ENCODE results near the gene TRAF3IP3. TPM values are rescaled to one million over a fixed set of nuclear protein-coding genes. Genes with fewer than 3 reads are reported as not detected.

TRAF3IP3 gene
- total RNA-seq, 4 donors from 2014 or later, result 1.6 to 3.1 (median 2.0) TPM; not detected in 1

DNA sequence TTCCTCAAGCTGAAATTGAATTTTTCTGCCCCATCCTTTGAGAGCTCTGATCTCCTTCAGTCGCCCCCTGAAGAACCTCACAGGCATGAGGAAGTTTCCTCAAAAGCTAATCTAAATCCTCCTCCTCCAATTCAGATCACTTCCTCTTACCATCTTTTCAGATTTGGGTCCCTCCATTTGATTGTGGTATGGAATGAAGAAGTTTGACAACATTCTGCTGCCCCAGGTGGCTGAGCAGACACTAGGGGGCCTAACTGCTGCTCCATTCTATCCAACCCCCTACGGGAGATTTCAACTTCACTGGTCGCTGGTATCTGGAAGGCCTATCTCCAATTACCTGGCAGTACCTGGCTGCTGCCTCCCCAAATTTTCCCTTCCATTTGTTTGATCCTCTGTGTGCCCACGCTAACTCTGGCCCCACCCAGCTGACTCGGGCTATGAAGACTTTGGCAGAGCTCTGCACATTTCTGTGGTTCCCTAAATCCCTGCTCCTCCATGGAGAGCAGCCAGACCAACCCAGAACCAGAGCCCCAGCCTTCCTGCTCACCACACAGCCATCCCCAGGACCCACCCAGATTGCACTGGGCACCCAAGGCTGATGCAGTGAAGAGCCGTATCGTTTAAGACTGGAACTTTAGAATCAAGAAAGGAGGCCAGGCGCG lies 42.3 kb downstream of the TRAF3IP3 start:
- no peak for DNase-seq (ENCODE audit: low spot score in 2 of 2)
- H3K36me3 ChIP-seq, result peaks cover 16% of the 10 kb centered on the region

DNA sequence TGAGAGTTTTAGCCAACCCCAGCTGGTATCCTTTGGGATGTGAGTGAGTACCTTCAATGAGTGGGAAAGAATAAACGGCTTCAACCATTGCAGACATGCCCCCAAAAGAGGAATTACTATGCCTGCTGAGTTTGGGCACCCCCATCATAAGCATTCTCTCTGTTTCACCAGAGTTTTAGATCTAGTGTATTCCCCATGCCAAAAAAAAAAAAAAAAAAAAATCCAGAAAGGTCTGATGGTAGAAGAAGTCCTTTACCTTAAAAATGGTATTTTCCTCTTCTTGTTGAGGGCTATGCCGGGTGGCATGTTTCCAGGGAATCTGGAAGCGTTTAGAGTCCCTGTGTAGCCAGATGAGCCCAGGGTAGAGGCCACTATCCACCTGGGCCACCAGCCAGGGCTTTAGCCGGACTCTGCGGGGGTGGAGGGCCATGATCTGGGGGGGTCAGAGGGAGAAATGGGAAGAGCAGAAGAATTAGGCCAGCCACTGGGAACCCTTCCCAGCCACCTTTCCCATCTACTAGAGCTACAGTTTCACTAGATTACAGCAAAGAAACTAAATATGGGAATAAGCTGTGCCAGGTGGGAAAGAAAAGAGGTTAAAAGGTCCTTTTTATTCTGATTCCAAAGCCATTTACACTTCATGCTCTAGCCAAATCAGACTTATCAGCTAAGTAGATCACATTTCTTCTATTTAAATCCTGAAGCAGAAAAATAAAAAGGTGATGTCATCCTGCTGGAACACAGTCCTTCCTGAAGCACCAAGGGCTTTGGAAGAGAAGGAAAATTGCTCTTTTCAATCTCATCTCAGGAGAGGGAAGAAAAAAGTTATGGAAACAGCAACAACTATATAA lies 45.4 kb downstream of the TRAF3IP3 start:
- peaks cover 59% of the 10 kb centered on the region for H3K4me1 ChIP-seq
- WGBS, result 31% methylated on average over 5 of the region's 5 CpGs
- H3K36me3 ChIP-seq, result no peaks in the 10 kb centered on the region
- no peak for DNase-seq (ENCODE audit: low spot score in 2 of 2)
- H3K27ac ChIP-seq, result no peak overlapping the region
- peak overlapping the region; percentile 64 for H3K4me3 ChIP-seq
- H3K9me3 ChIP-seq, result no peaks in the 10 kb centered on the region
- no peaks in the 10 kb centered on the region for H3K27me3 ChIP-seq
- TF ChIP-seq POLR2AphosphoS5 (IDR thresholded peaks at IDR 0.05), result no peak
- no peak for TF ChIP-seq POLR2A (IDR thresholded peaks at IDR 0.05)
- no peak for TF ChIP-seq EP300 (IDR thresholded peaks at IDR 0.05)
- no peak for TF ChIP-seq CTCF (IDR thresholded peaks at IDR 0.05)

More for the DNA sequence above, 42.3 kb downstream of the TRAF3IP3 start:
- no peak for TF ChIP-seq CTCF (IDR thresholded peaks at IDR 0.05)
- TF ChIP-seq EP300 (IDR thresholded peaks at IDR 0.05), result no peak
- no peak for TF ChIP-seq POLR2AphosphoS5 (IDR thresholded peaks at IDR 0.05)
- TF ChIP-seq POLR2A (IDR thresholded peaks at IDR 0.05), result no peak
- 55% methylated on average over 9 of the region's 9 CpGs for WGBS
- Histone ChIP-seq H3K9me3 (no peaks in the 10 kb centered on the region), H3K27me3 (no peaks in the 10 kb centered on the region), H3K4me1 (peaks cover 50% of the 10 kb centered on the region), H3K4me3 (no peak overlapping the region), H3K27ac (peak overlapping the region; percentile 54)

DNA sequence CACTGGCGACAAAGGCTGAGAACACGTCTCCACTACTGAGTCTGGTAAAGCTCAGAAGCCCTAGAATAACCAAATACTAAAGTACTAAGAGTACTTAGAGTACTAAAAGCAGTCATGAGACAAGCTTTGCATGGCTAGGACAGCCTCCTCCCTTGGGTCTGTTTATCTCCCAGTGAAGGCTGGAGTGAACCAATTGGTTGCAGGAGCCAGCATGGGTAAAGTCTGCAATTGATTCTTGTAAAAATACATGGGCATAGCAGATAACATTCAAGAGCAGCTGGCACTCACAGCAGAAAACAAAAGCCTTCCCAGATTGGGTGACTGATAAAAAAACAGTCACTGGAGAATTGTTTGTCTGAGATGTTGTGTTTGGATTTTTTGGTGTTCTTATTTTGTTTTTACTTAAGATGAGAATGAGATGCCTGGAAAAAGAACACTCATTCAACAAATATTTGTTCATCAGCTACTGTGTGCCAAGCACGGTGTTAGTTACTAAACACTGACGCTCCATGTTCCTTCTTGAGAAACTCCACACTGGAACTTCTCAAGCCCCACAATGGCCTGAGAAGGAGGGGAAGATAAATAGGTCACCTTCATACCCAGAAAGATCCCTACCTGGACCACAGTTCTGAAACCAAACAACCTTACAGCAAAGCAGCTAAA lies 46.4 kb downstream of the TRAF3IP3 start:
- Histone ChIP-seq H3K36me3 (no peaks in the 10 kb centered on the region), H3K27ac (no peak overlapping the region), H3K4me3 (peak overlapping the region; percentile 64), H3K9me3 (no peaks in the 10 kb centered on the region), H3K27me3 (no peaks in the 10 kb centered on the region), H3K4me1 (peaks cover 65% of the 10 kb centered on the region)
- TF ChIP-seq POLR2A (IDR thresholded peaks at IDR 0.05), result no peak
- TF ChIP-seq CTCF (IDR thresholded peaks at IDR 0.05), result no peak
- no peak for TF ChIP-seq EP300 (IDR thresholded peaks at IDR 0.05)
- TF ChIP-seq POLR2AphosphoS5 (IDR thresholded peaks at IDR 0.05), result no peak
- 55% methylated on average over 4 of the region's 4 CpGs for WGBS
- no peak for DNase-seq (ENCODE audit: low spot score in 2 of 2)

DNA sequence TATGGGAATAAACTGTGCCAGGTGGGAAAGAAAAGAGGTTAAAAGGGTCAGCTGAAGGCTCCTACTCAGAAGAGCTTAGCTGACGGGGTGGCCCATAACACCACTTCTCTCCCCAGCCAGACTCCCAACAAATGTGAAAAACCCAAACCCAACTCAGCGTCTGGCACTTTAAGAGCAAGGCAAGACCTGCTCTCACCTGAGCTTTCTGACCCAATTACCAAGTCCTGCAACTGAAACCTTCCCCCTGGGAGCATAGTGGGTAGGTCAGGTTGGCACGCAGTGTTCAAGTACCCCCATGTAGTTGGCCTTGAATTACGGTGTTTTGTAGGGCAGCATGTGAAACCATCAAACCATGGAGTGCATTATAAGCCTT lies 46.9 kb downstream of the TRAF3IP3 start:
- H3K27me3 ChIP-seq, result no peaks in the 10 kb centered on the region
- peaks cover 62% of the 10 kb centered on the region for H3K4me1 ChIP-seq
- H3K4me3 ChIP-seq, result peak overlapping the region; percentile 64
- H3K36me3 ChIP-seq, result no peaks in the 10 kb centered on the region
- no peak for DNase-seq (ENCODE audit: low spot score in 2 of 2)
- no peaks in the 10 kb centered on the region for H3K9me3 ChIP-seq
- no peak overlapping the region for H3K27ac ChIP-seq
- WGBS, result 59% methylated on average over 4 of the region's 4 CpGs
- TF ChIP-seq CTCF (IDR thresholded peaks at IDR 0.05) (no peak), EP300 (IDR thresholded peaks at IDR 0.05) (no peak), POLR2AphosphoS5 (IDR thresholded peaks at IDR 0.05) (no peak), POLR2A (IDR thresholded peaks at IDR 0.05) (no peak)

- no peak for TF ChIP-seq POLR2A (IDR thresholded peaks at IDR 0.05)
- TF ChIP-seq EP300 (IDR thresholded peaks at IDR 0.05), result no peak
- no peak for TF ChIP-seq CTCF (IDR thresholded peaks at IDR 0.05)
- TF ChIP-seq POLR2AphosphoS5 (IDR thresholded peaks at IDR 0.05), result no peak
- Histone ChIP-seq H3K27me3 (no peaks in the 10 kb centered on the region), H3K36me3 (no peaks in the 10 kb centered on the region), H3K4me3 (peak overlapping the region; percentile 64), H3K4me1 (peaks cover 60% of the 10 kb centered on the region), H3K9me3 (no peaks in the 10 kb centered on the region), H3K27ac (no peak overlapping the region)
- WGBS, result 44% methylated on average over 1 of the region's 1 CpG
- DNase-seq (ENCODE audit: low spot score in 2 of 2), result no peak
Observed at GRCh38 chr1:209803568-209803967, 47.7 kb downstream of the TRAF3IP3 start.
